WTC11 (cell line): ENCODE measurements around the gene ANKRD33B. TPM values are rescaled to one million over a fixed set of nuclear protein-coding genes. Genes with fewer than 3 reads are reported as not detected.

Experiments used
- ATAC-seq: fragments of 200-7000 bp; cut with Tn5 transposase; 2 replicates; pipeline ENCODE4 v1.10.0; 2021; ENCODE audit warnings: mild to moderate bottlenecking, moderate library complexity
- CTCF ChIA-PET: fragments of 300-600 bp; sonication (Branson Sonifier 250); formaldehyde crosslinking; loops from one replicate; lab custom pipeline; 2021; ENCODE audit warnings: antibody characterized with exemption; lab: Charles Lee
- POLR2A ChIA-PET: fragments of 350-600 bp; sonication (Branson Sonifier 250); formaldehyde crosslinking; loops from one replicate; lab custom pipeline; 2021; ENCODE audit warnings: antibody characterized with exemption; lab: Charles Lee
- DNase-seq: peaks from one replicate; pipeline ENCODE4 v3.0.0; 2021; ENCODE audit warnings: low spot score
- H3K27ac Mint-ChIP-seq: 2 replicates; pipeline ENCODE4 v1.8.0; 2021; ENCODE audit warnings: mixed read lengths
- H3K27me3 Mint-ChIP-seq: 2 replicates; pipeline ENCODE4 v1.8.0; 2021; ENCODE audit warnings: low read depth, mild to moderate bottlenecking, moderate library complexity, mixed read lengths
- H3K36me3 Mint-ChIP-seq: 2 replicates; pipeline ENCODE4 v1.8.0; 2021; ENCODE audit warnings: mixed read lengths
- H3K4me1 Mint-ChIP-seq: 2 replicates; pipeline ENCODE4 v1.8.0; 2022; ENCODE audit warnings: mixed read lengths
- H3K4me3 Mint-ChIP-seq: 2 replicates; pipeline ENCODE4 v1.8.0; 2021; ENCODE audit warnings: mild to moderate bottlenecking, moderate library complexity, mixed read lengths
- H3K9me3 Mint-ChIP-seq: 2 replicates; pipeline ENCODE4 v1.8.0; 2021; ENCODE audit warnings: mixed read lengths
- ATF3 ChIP-seq: sonication (generic); formaldehyde crosslinking; conservative IDR thresholded peaks from 2 replicates; pipeline ENCODE4 v1.8.1; 2022; ENCODE audit warnings: mild to moderate bottlenecking, missing genetic modification reagents
- ATF6 ChIP-seq: sonication (generic); formaldehyde crosslinking; IDR thresholded peaks from 2 replicates; pipeline ENCODE4 v1.8.1; 2023; ENCODE audit warnings: mild to moderate bottlenecking, missing genetic modification reagents
- CDX4 ChIP-seq: fragments of 250-450 bp; sonication (Bioruptor Pico); IDR thresholded peaks from 2 replicates; pipeline ENCODE4 v1.9.0; 2021; ENCODE audit warnings: moderate library complexity, mild to moderate bottlenecking, inconsistent platforms, borderline replicate concordance
- CREM ChIP-seq: sonication (generic); formaldehyde crosslinking; IDR thresholded peaks from 2 replicates; pipeline ENCODE4 v1.8.1; 2022; ENCODE audit warnings: mild to moderate bottlenecking, missing genetic modification reagents, moderate library complexity
- E2F4 ChIP-seq: sonication (generic); formaldehyde crosslinking; IDR thresholded peaks from 2 replicates; pipeline ENCODE4 v1.8.1; 2022; ENCODE audit warnings: low read depth, mild to moderate bottlenecking, moderate library complexity, missing genetic modification reagents, borderline replicate concordance
- ESRRA ChIP-seq: sonication (generic); formaldehyde crosslinking; IDR thresholded peaks from 2 replicates; pipeline ENCODE4 v1.8.1; 2022; ENCODE audit warnings: mild to moderate bottlenecking, missing genetic modification reagents, borderline replicate concordance
- NFE2L1 ChIP-seq: sonication (generic); formaldehyde crosslinking; IDR thresholded peaks from 2 replicates; pipeline ENCODE4 v1.8.1; 2023; ENCODE audit warnings: missing genetic modification reagents
- OVOL2 ChIP-seq: fragments of 250-450 bp; sonication (Bioruptor Pico); IDR thresholded peaks from 2 replicates; pipeline ENCODE4 v1.9.0; 2021; ENCODE audit warnings: mild to moderate bottlenecking, borderline replicate concordance
- RELA ChIP-seq: sonication (generic); formaldehyde crosslinking; IDR thresholded peaks from 2 replicates; pipeline ENCODE4 v1.8.1; 2022; ENCODE audit warnings: missing genetic modification reagents, mild to moderate bottlenecking, borderline replicate concordance
- TEAD1 ChIP-seq: sonication (generic); formaldehyde crosslinking; IDR thresholded peaks from 2 replicates; pipeline ENCODE4 v1.8.0; 2022; ENCODE audit warnings: mild to moderate bottlenecking, missing genetic modification reagents
- ZBTB43 ChIP-seq: sonication (generic); formaldehyde crosslinking; IDR thresholded peaks from 2 replicates; pipeline ENCODE4 v1.8.1; 2023; ENCODE audit warnings: mild to moderate bottlenecking, missing genetic modification reagents
- ZNF219 ChIP-seq: sonication (generic); formaldehyde crosslinking; IDR thresholded peaks from 2 replicates; pipeline ENCODE4 v1.8.0; 2023; ENCODE audit warnings: missing genetic modification reagents, mild to moderate bottlenecking, borderline replicate concordance
- ZNF532 ChIP-seq: fragments of 250-450 bp; sonication (Bioruptor Pico); IDR thresholded peaks from 2 replicates; pipeline ENCODE4 v1.9.0; 2021; ENCODE audit warnings: mild to moderate bottlenecking, borderline replicate concordance
- total RNA-seq: library from RNA; stranded (reverse); gene quantifications from 3 replicates; pipeline ENCODE4 v1.2.3, GENCODE V29; 2021

The ANKRD33B gene
- total RNA-seq, 1 experiment from 2014 or later, result 9.2 TPM

GRCh38 chr5:10556893-10557746 is 6.8 kb upstream of the ANKRD33B start (continued):
- TF ChIP-seq RELA (CRISPR knock-in tag) (no peak), OVOL2 (CRISPR knock-in tag) (no peak), TEAD1 (CRISPR knock-in tag) (no peak), ATF6 (CRISPR knock-in tag) (no peak)

- ChIA-PET CTCF (interaction anchor here (1.2 to 1.8 kb wide), 2 partner anchors 8 to 61 kb away, joined by 3 to 5 read pairs; no protein-coding TSS in a partner anchor), POLR2A (interaction anchor here (2.0 kb wide), 1 partner anchor 8 kb away, joined by 4 read pairs; no protein-coding TSS in a partner anchor)
- Mint-ChIP-seq H3K9me3 (no peaks in the 10 kb centered on the region), H3K36me3 (no peaks in the 10 kb centered on the region), H3K4me3 (no peak overlapping the region), H3K27ac (no peak overlapping the region), H3K27me3 (peaks cover 49% of the 10 kb centered on the region), H3K4me1 (peaks cover 9% of the 10 kb centered on the region; the same call in 1 of the 2 replicates)
- DNase-seq, result no peak
- TF ChIP-seq CDX4 (CRISPR knock-in tag) (no peak), ZNF532 (CRISPR knock-in tag) (no peak), ATF3 (CRISPR knock-in tag) (no peak), ZBTB43 (CRISPR knock-in tag) (no peak), RELA (CRISPR knock-in tag) (no peak), E2F4 (no peak), ESRRA (CRISPR knock-in tag) (no peak), CREM (no peak), NFE2L1 (CRISPR knock-in tag) (no peak), ZNF219 (CRISPR knock-in tag) (no peak)
- ATAC-seq, result no peak
Measured at GRCh38 chr5:10559151-10559550, 4.7 kb upstream of the ANKRD33B start.
